GM12865 (cell line): ENCODE data around the gene TBC1D10A.

Source experiments
- DNase-seq: peaks from one replicate; pipeline ENCODE4 v3.0.0; 2010; ENCODE audit warnings: low read depth
- H3K4me3 ChIP-seq: 2 replicates; pipeline ENCODE4 v1.5.1; 2011; ENCODE audit warnings: mild to moderate bottlenecking, low read depth, low read length, control low read depth
- CTCF ChIP-seq: IDR thresholded peaks from 2 replicates; pipeline ENCODE4 v1.5.1; 2011; ENCODE audit warnings: low read length, control low read depth, low read depth, inconsistent platforms; ENCODE audit not compliant: insufficient read depth; ENCODE audit errors: missing control alignments

Gene TBC1D10A

GRCh38 chr22:30277547-30278344 is 49.0 kb downstream of the TBC1D10A start:
- no peak overlapping the region for H3K4me3 ChIP-seq
- DNase-seq = no peak
- no peak for TF ChIP-seq CTCF

- H3K4me3 ChIP-seq = no peak overlapping the region
- no peak for TF ChIP-seq CTCF
Measured at GRCh38 chr22:30276039-30276438, 50.7 kb downstream of the TBC1D10A start.

GRCh38 chr22:30275625-30276024 is 51.1 kb downstream of the TBC1D10A start:
- no peak overlapping the region for H3K4me3 ChIP-seq
- DNase-seq = no peak
- no peak for TF ChIP-seq CTCF

More at GRCh38 chr22:30276039-30276438, 50.7 kb downstream of the TBC1D10A start:
- no peak for DNase-seq

GRCh38 chr22:30274437-30274812 is 52.3 kb downstream of the TBC1D10A start:
- TF ChIP-seq CTCF = no peak
- H3K4me3 ChIP-seq = no peak overlapping the region
- DNase-seq = no peak

GRCh38 chr22:30273711-30274436 is 52.9 kb downstream of the TBC1D10A start:
- H3K4me3 ChIP-seq = no peak overlapping the region
- no peak for TF ChIP-seq CTCF
- no peak for DNase-seq

GRCh38 chr22:30272781-30273601 is 53.8 kb downstream of the TBC1D10A start:
- no peak for TF ChIP-seq CTCF
- no peak overlapping the region for H3K4me3 ChIP-seq
- DNase-seq = no peak
